ENCODE data around the gene ECI2. TPM values are rescaled to one million over a fixed set of nuclear protein-coding genes. Genes with fewer than 3 reads are reported as not detected.

The ECI2 gene
- polyA plus RNA-seq, 2 of the 4 experiments (the other 2 are of a cell fraction), result 48.1 to 68.9 TPM

DNA sequence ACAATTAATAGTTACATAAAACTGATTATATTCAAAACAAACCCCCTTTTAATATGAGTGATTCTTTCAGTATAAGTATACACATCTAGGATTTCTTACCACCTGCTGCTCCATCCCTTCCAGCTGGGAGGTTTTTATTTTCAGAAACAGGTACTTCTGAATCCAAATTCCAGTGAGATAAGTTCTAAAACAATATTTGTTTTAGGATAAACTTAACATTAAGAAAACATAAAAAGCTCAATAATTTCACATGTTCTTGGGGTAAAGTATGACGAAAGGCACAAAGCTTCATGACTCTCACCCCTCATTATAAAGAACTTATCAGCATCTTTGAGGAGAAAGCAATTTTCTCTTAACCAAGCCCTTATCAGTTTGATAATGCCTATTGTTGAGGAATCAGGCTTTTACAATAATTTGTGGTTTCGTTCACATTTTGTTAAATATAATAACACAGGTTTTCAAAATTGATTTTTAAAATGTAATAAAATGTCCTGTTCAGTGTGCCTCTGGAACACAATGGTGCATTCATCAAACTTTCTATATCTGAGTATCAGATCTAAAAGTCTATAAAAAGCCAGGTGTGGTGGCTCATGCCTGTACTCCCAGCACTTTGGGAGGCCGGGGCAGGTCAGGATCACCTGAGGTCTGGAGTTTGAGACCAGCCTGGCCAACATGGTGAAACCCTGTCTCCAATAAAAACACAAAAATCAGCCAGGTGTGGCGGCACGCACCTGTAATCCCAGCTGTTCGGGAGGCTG lies 60.7 kb downstream of the ECI2 start (continued):
- TF ChIP-seq, protein P1, sequence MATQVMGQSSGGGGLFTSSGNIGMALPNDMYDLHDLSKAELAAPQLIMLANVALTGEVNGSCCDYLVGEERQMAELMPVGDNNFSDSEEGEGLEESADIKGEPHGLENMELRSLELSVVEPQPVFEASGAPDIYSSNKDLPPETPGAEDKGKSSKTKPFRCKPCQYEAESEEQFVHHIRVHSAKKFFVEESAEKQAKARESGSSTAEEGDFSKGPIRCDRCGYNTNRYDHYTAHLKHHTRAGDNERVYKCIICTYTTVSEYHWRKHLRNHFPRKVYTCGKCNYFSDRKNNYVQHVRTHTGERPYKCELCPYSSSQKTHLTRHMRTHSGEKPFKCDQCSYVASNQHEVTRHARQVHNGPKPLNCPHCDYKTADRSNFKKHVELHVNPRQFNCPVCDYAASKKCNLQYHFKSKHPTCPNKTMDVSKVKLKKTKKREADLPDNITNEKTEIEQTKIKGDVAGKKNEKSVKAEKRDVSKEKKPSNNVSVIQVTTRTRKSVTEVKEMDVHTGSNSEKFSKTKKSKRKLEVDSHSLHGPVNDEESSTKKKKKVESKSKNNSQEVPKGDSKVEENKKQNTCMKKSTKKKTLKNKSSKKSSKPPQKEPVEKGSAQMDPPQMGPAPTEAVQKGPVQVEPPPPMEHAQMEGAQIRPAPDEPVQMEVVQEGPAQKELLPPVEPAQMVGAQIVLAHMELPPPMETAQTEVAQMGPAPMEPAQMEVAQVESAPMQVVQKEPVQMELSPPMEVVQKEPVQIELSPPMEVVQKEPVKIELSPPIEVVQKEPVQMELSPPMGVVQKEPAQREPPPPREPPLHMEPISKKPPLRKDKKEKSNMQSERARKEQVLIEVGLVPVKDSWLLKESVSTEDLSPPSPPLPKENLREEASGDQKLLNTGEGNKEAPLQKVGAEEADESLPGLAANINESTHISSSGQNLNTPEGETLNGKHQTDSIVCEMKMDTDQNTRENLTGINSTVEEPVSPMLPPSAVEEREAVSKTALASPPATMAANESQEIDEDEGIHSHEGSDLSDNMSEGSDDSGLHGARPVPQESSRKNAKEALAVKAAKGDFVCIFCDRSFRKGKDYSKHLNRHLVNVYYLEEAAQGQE (IDR thresholded peaks at IDR 0.05), result no peak
- TF ChIP-seq NR3C1 (IDR thresholded peaks at IDR 0.05) (no peak), CBX8 (IDR thresholded peaks at IDR 0.05) (no peak), KDM1A (IDR thresholded peaks at IDR 0.05; ENCODE audit: low read depth) (no peak), SMC3 (IDR thresholded peaks at IDR 0.05) (no peak), ZNF302 (CRISPR knock-in tag; IDR thresholded peaks at IDR 0.05) (no peak), SREBF2 (IDR thresholded peaks at IDR 0.05) (no peak), BHLHE40 (IDR thresholded peaks at IDR 0.05; ENCODE audit: low read depth, low read length) (no peak), MAZ (IDR thresholded peaks at IDR 0.05; ENCODE audit: borderline replicate concordance, low read depth, low read length) (no peak), HEYL (CRISPR knock-in tag; IDR thresholded peaks at IDR 0.05) (no peak), RARB (CRISPR knock-in tag; IDR thresholded peaks at IDR 0.05) (no peak), JUN (IDR thresholded peaks at IDR 0.05) (no peak)
- TF ChIP-seq, protein P2, sequence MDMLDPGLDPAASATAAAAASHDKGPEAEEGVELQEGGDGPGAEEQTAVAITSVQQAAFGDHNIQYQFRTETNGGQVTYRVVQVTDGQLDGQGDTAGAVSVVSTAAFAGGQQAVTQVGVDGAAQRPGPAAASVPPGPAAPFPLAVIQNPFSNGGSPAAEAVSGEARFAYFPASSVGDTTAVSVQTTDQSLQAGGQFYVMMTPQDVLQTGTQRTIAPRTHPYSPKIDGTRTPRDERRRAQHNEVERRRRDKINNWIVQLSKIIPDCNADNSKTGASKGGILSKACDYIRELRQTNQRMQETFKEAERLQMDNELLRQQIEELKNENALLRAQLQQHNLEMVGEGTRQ (IDR thresholded peaks at IDR 0.05), result no peak

DNA sequence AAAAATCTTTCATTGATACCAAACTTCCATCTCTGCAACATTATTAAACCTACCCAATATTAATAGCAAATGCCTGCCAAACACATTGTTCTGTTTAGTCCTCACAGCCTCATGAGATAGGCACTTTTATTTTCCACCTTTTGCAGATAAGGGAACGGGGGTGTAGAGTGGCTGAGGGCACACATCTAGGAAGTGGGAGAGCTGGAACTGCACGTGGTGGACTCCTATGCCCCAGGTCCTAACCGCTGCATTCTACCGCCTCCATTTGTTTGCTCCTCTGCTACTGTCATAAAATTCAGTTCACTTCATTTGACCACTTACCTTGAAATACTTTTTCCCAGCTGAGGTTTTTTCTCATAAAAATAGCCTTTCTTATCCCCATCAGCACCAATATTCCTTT lies 64.0 kb downstream of the ECI2 start:
- TF ChIP-seq POLR2AphosphoS2 (conservative IDR thresholded peaks at IDR 0.05; ENCODE audit: low read length) (no peak), TP53 (CRISPR knock-in tag; IDR thresholded peaks at IDR 0.05) (no peak), NPAS2 (CRISPR knock-in tag; IDR thresholded peaks at IDR 0.05; ENCODE audit: borderline replicate concordance) (no peak), RFX5 (IDR thresholded peaks at IDR 0.05) (no peak), JUN (IDR thresholded peaks at IDR 0.05) (no peak), ZFP36 (IDR thresholded peaks at IDR 0.05; ENCODE audit: borderline replicate concordance, partially characterized antibody) (no peak)
- DNase-seq (ENCODE audit: low read depth in 1 of 2, low spot score in 1 of 2) (no peak), FAIRE-seq (no peak), ATAC-seq (no peak)
- no peaks in the 10 kb centered on the region for H3K4me1 ChIP-seq
- H3K4me2 ChIP-seq, result no peak overlapping the region
- 80% methylated on average over 4 of the region's 4 CpGs for WGBS (ENCODE audit: missing lambda C conversion rate)
- ChIA-PET CTCF (no interaction called here), POLR2A (no interaction called here)
- no peak overlapping the region for H3K4me3 ChIP-seq
- H3K9me3 ChIP-seq, result no peaks in the 10 kb centered on the region
- no peak overlapping the region for H3K27ac ChIP-seq

DNA sequence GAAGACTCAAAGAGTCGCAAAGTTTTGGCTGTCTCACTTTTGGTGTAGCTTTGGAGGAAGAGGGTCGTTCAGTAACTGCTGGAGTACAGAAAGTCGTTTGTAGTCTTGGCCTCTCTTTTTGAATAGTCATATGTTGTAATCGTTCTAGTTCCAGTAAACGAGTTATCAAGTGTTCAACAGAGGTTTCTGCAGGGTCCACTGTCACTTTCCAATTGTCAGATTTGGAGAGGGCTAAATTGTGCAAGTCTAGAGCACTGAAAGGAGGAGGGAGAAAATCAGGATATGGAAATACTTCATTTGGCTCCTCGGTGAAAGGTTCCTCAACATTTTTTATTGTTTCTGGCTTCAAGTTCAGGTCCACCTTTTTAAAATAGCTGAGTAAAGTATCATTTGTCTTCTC lies 66.2 kb downstream of the ECI2 start:
- CTCF ChIA-PET, result interaction anchor here (0.6 kb wide), 1 partner anchor 63 kb away, joined by 3 read pairs; no protein-coding TSS in a partner anchor
- WGBS (ENCODE audit: missing lambda C conversion rate), result 61% methylated on average over 6 of the region's 6 CpGs
- TF ChIP-seq SREBF2 (IDR thresholded peaks at IDR 0.05) (no peak), CBX8 (IDR thresholded peaks at IDR 0.05) (no peak), MAZ (IDR thresholded peaks at IDR 0.05; ENCODE audit: borderline replicate concordance, low read depth, low read length) (no peak), PHF8 (IDR thresholded peaks at IDR 0.05; ENCODE audit: borderline replicate concordance, low read depth) (no peak), ZNF302 (CRISPR knock-in tag; IDR thresholded peaks at IDR 0.05) (no peak), ZFP36 (IDR thresholded peaks at IDR 0.05; ENCODE audit: borderline replicate concordance, partially characterized antibody) (no peak), HEYL (CRISPR knock-in tag; IDR thresholded peaks at IDR 0.05) (no peak), KDM5A (IDR thresholded peaks at IDR 0.05) (no peak), HOXA7 (CRISPR knock-in tag; IDR thresholded peaks at IDR 0.05) (no peak)
- TF ChIP-seq, protein P3, sequence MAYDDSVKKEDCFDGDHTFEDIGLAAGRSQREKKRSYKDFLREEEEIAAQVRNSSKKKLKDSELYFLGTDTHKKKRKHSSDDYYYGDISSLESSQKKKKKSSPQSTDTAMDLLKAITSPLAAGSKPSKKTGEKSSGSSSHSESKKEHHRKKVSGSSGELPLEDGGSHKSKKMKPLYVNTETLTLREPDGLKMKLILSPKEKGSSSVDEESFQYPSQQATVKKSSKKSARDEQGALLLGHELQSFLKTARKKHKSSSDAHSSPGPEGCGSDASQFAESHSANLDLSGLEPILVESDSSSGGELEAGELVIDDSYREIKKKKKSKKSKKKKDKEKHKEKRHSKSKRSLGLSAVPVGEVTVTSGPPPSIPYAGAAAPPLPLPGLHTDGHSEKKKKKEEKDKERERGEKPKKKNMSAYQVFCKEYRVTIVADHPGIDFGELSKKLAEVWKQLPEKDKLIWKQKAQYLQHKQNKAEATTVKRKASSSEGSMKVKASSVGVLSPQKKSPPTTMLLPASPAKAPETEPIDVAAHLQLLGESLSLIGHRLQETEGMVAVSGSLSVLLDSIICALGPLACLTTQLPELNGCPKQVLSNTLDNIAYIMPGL (CRISPR knock-in tag; IDR thresholded peaks at IDR 0.05; ENCODE audit: borderline replicate concordance), result no peak
- TF ChIP-seq, protein P4, sequence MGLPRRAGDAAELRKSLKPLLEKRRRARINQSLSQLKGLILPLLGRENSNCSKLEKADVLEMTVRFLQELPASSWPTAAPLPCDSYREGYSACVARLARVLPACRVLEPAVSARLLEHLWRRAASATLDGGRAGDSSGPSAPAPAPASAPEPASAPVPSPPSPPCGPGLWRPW (IDR thresholded peaks at IDR 0.05), result no peak
- TF ChIP-seq, protein P1 (IDR thresholded peaks at IDR 0.05), result no peak

More for the DNA sequence above, 66.2 kb downstream of the ECI2 start:
- no peaks in the 10 kb centered on the region for H3K9me3 ChIP-seq
- no peak for ATAC-seq
- H3K4me3 ChIP-seq, result no peak overlapping the region
- H3K4me2 ChIP-seq, result no peak overlapping the region
- no peak for DNase-seq (ENCODE audit: low read depth in 1 of 2, low spot score in 1 of 2)
- no peaks in the 10 kb centered on the region for H3K4me1 ChIP-seq
- H3K27ac ChIP-seq, result no peak overlapping the region
- POLR2A ChIA-PET, result no interaction called here
- FAIRE-seq, result no peak

Measured in A549 (cell line).